Right lobe of liver (tissue), 4 donors: ENCODE data around the gene ST6GALNAC1.

ENCODE experiments used
- CTCF ChIP-seq, 4 donors: fragments of 200-600 bp in 3 of 4; fragments of 450-650 bp in 1 of 4; IDR thresholded peaks; one replicate each; pipeline versions ENCODE4 v1.5.1 to v1.8.0; 2016 to 2022; ENCODE audit warnings: antibody characterized with exemption in 4 of 4, mild to moderate bottlenecking in 2 of 4
- POLR2A ChIP-seq: fragments of 450-650 bp; IDR thresholded peaks from one replicate; pipeline ENCODE4 v1.6.1; 2017; ENCODE audit warnings: antibody characterized with exemption, mild to moderate bottlenecking
- donor health status: DM: no; HTN: no; CAD: no.
- donor health status: DM: no; HTN: no; CAD: no.
- donor health status: DM: no; HTN: yes; CAD: no.

GRCh38 chr17:76667786-76668453 lies 24.4 kb upstream of the ST6GALNAC1 start:
- TF ChIP-seq CTCF (IDR thresholded peaks at IDR 0.05) (no peak), POLR2A (no peak)
